GM18519 (cell line): Measurements from ENCODE around the gene NLRP4.
A peak's percentile ranks its signal among the peaks of the same experiment; 100 is the strongest.

ENCODE experiments used
- ATAC-seq: cut with Tn5 transposase; IDR thresholded peaks from one replicate; pipeline ENCODE4 v1.9.1; 2021; ENCODE audit warnings: mild to moderate bottlenecking, moderate library complexity; ENCODE audit not compliant: unreplicated experiment, low FRiP score

NLRP4 gene, protein sequence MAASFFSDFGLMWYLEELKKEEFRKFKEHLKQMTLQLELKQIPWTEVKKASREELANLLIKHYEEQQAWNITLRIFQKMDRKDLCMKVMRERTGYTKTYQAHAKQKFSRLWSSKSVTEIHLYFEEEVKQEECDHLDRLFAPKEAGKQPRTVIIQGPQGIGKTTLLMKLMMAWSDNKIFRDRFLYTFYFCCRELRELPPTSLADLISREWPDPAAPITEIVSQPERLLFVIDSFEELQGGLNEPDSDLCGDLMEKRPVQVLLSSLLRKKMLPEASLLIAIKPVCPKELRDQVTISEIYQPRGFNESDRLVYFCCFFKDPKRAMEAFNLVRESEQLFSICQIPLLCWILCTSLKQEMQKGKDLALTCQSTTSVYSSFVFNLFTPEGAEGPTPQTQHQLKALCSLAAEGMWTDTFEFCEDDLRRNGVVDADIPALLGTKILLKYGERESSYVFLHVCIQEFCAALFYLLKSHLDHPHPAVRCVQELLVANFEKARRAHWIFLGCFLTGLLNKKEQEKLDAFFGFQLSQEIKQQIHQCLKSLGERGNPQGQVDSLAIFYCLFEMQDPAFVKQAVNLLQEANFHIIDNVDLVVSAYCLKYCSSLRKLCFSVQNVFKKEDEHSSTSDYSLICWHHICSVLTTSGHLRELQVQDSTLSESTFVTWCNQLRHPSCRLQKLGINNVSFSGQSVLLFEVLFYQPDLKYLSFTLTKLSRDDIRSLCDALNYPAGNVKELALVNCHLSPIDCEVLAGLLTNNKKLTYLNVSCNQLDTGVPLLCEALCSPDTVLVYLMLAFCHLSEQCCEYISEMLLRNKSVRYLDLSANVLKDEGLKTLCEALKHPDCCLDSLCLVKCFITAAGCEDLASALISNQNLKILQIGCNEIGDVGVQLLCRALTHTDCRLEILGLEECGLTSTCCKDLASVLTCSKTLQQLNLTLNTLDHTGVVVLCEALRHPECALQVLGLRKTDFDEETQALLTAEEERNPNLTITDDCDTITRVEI

DNA sequence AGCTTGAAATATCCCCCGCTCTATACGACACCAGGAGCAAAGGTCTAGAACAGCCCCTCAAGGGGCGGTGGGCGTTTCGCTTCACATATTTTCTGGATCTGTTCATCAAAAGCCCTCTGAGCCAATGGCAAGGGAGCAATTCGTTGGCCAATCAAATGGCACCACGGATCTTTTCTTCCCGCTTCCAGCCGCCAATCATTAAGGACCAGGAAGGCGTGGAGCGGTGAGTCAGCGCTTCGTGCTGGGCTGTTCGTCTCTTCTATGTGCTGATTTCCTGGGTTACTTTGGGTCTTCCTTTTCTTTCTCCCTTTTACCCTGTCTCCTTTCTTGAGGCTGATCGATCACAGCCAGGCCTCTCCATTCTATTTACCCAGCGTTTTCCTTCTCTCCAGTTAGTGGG is at the start of gene NLRP4:
NLRP4 (plus strand) TSS at position 201 of the 400 bp plus-strand sequence. CDS start 15,541 bp downstream, outside the sequence.
- no peak for ATAC-seq

DNA sequence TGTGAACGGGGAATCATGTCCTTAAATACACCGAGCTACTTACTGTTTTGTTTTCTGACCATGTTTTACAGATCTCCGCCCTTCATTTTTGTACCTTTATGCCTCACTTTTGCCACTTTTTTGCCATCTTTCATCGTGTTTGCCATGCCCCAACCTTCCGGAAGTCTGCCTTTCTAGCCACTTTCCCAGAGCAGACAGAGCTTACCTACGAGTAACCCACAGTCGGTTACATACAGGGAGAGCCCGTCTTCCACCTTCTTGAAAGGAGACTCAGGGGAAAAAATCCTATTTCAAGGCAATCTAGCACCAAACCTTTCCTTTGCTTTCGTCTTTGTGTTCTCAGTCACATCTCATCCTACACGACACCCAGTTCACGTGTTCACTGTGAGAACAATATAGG is 41.3 kb upstream of the NLRP4 start:
- no peak for ATAC-seq

DNA sequence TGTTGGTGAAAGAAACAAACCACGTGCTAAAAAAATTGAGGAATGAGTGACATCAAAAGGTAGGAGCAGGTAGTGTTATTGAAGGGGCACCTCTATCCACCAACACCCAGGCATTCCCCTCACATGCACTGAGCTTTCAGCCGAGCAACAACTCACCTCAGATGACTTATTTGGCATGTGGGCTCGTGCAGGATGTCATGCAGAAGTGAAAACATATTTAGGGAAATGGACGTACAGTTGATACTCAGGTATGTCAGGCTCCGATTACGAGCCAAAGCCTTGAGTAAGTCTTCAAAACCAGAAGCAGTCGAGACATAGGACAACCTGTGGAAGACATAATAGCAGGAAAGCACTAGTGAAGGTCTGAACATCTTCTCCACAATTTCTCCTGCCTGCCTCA is 34.9 kb upstream of the NLRP4 start:
- ATAC-seq = no peak

DNA sequence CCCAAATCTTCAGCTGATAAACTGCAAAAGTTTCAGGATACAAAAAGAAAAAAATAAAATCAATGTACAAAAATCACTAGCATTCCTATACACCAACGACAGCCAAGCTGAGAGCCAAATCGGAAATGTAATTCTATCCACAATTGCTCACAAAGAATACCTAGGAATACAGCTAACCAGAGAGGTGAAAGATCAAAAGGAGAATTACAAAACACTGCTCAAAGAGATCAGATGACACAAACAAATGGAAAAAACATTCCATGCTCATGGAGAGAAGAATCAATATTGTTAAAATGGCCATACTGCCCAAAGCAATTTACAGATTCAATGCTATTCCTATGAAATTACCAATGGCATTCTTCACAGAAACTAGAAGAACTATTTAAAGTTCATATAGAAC is 34.1 kb upstream of the NLRP4 start:
- ATAC-seq = no peak

DNA sequence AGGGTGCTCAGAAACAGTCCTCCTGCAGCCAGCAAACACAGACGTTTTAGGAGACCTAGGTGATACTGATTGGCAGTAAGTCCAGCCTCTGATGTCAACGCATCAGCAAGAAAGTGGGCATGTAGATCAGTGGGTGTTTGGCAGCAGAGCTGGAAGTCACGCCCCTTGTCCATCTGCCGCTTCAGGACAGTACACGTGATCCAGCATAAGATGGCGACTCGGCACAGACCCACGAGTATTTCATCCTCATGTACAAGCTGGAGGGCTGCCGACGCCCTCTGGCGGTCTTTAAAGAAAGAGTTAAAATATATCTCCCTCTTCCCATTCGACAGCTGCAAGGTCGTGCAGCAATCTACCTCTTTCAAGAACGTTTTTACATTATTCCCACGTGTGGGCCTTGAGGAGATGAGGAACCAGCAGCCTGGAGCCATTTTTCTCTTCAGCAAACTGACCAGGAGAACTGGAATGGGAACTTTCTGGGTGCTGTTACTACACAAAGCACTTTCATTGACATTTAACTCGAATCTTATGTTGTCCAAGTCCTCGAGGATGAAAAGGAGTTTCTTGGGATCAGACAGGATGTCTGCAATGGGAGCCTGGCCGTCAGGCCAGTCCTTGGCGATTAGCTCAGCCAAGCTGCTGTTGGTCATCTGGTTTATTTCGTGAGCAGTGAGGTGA is 26.8 kb upstream of the NLRP4 start:
- ATAC-seq = no peak

DNA sequence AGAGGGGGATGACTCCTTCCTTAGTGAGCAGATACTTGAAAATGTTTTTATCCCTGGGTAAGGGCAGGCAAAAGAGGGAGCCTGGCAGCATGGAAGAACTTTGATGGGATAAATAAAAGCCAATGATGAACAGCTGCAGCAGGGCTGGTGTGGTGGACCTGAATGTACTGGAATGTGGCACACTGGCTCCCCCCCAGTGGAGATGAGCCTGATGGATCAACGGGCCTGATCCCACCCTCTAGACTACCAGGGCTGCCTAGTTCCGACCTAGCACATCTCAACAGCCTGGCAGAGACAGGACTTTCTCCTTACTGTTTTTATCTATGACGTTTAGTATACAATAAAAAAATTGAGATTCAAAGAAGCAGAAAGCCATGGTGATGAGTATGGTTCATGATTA is 25.0 kb upstream of the NLRP4 start:
- no peak for ATAC-seq

DNA sequence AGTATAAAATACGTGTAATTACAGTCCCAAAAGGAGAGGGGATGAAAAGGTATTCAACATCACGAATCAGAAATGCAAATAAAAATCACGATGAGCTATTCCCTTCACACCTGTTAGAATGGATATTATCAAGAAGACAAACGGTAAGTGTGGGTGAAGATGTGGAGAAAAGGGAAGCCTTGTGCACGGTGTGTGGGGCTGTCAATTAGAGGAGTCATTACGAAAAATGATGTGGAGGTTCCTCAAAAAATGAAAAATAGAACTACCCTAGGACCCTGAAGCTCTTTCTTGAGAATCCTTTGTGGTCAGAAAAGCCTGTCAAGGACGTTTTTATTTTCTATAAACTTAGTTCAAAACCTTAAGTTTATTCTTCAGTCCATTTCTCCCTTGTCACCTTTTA is 23.9 kb upstream of the NLRP4 start:
- no peak for ATAC-seq

DNA sequence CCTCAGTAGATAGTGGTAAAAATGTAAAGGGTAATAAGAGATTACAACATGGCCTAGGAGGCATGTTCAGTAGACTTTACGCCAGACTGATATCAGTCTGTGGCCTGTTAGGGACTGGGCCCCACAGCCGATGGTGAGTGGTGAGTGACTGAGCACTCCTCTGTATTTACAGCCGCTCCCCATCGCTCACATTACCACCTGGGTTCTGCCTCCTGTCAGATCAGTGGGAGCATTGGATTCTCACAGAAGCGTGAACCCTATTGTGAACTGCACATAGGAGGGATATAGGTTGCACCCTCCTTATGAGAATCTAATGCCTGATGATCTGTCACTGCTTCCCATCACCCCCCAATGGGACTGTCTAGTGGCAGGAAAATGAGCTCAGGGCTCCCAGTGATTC is 22.4 kb upstream of the NLRP4 start:
- no peak for ATAC-seq

DNA sequence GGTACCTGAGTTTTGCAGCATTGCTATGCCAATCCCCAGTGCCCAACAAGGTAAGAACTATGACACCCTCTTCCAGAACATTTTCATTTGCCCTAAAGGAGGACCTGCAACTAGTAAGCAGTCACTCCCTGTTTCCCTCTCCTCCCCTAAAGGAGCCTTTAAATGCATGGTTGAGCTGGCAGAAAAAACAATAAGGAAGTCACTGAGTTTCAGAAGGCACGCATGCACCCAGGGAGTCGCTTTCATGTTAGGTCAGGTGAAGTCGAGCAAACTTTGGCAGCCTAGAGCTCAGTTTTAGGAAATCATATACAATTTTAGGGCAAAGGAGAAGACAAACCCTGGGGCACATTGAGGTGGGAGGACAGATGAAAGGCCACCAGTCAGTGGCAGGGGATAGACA is 16.3 kb upstream of the NLRP4 start:
- ATAC-seq = no peak

DNA sequence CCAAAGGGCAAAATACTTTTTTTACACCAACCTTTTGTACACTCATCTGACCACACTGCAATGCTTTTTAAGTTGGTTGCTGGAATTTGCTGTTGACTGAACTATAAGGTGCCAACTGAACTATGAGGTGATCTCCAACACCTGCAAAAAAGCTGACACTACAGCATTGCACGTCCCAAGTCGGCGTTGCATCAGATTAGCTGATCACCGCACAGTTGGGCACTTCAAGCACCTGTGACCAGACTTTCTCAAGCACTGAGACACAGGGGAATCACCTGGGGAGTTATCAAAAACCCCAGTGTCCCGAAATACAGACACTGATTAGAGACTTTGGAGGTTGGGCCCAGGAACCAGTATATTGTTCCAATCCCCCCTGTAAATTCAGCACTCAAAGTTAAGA is 5.7 kb upstream of the NLRP4 start:
- ATAC-seq = no peak

DNA sequence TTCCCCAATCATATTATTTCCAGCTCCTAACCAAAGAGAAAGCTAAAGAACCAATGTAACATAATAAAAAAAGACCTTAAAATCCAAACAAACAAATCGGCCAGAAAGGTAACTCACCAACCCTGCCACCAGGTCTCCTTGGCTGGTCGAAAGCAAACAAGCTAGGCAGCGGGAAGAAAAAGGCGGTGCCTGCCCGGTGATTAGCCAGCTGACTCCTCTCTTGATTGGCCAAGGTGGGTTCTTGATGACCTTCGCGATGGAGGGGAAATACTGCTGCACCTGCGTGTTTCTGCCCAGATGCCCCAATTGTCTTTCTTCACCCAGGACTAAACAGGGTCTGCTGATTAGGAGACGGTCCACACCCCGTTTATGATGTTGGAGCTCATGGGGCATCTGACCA is 4.5 kb upstream of the NLRP4 start, which contains the start of gene NLRP11:
NLRP11 (minus strand) TSS at position 154 of the 400 bp plus-strand sequence. CDS start 13,825 bp downstream, outside the sequence.
- no peak for ATAC-seq

DNA sequence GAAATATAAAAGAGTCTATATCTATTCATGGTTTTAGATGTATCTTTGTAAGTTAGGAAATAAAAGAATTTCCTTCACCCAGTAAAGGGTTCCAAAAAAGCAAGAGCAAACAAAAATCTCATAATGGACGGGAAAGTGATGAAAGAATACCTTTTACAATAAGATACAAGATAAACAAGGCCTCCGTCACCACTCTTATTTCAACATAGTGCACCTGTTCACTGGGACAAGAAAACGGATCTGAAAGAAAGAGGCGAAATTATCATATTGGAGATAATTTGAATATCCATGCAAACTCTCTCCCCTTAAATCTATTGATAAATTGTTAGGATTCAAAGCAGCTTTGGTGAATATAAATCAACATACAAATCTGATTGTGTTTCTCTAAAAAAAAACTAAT is 3.7 kb upstream of the NLRP4 start:
- no peak for ATAC-seq

DNA sequence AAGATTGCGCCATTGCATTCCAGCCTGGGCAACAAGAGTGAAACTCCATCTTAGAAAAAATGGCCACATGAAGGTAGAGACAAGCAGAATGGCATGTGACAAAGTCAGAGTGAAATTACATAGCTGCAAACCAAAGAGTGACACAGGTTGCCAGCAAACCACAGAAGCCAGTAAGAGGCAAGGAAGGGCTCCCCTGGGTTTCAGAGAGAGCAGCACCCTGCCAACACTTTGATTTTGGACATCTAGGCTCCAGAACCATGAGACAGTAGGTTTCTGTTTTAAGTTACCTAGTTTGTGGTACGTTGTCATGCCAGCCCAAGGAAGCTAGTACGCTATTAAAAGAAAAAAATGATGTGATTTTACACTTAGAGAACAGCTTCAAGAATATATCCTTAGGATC is 1.9 kb downstream of the NLRP4 start:
- no peak for ATAC-seq

DNA sequence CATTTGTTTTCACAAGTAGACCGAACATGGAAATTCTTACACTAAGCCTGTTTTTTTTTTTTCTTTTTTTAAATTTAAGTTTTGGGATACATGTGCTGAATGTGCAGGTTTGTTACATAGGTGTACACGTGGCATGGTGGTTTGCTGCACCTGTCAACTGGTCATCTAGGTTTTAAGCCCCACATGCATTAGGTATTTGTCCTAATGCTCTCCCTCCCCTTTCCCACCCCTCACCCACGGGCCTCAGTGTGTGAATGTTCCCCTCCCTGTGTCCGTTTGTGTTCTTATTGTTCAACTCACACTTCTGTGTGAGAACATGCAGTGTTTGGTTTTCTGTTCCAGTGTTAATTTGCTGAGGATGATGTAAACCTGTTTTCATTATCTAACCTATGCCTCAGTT is 2.6 kb downstream of the NLRP4 start:
- ATAC-seq = no peak

DNA sequence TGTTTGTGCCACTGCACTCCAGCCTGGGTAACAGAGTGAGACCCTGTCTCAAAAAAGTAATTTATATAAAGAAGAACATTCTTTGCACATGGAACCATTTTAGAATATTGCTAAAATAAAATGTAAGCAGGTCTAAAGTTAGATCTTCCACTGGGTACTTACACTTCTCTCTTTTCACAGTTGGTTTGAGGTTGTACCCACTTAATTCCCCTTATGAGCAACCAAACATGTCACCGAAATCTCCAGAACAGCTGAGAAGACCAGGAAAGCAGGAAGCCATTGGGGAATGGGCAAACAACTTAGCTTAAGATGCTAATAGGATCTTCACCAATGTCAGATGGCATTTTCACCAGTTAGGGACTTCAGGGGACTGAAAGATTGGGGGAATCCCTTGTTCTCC is 18.8 kb downstream of the NLRP4 start:
- ATAC-seq = no peak

DNA sequence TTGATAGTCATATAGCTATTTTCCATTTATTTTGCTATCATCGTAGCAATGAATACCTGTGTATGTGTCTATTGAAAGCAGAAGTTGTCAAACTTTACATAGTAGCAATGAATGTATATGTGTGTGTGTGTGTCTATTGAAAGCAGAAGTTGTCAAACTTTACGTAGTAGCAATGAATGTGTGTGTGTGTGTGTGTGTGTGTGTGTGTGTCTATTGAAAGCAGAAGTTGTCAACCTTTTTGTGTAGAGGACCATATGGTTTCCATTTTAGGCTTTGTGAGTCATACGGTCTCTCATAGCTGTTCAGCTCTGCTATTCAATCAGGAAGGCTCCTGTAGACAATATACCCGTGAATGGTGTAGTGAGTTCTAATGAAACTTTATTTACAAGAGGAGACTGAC is 20.8 kb downstream of the NLRP4 start:
- peak; percentile 35 for ATAC-seq

DNA sequence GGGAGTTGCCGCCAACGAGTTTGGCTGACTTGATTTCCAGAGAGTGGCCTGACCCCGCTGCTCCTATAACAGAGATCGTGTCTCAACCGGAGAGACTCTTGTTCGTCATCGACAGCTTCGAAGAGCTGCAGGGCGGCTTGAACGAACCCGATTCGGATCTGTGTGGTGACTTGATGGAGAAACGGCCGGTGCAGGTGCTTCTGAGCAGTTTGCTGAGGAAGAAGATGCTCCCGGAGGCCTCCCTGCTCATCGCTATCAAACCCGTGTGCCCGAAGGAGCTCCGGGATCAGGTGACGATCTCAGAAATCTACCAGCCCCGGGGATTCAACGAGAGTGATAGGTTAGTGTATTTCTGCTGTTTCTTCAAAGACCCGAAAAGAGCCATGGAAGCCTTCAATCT is 21.6 kb downstream of the NLRP4 start:
- no peak for ATAC-seq

DNA sequence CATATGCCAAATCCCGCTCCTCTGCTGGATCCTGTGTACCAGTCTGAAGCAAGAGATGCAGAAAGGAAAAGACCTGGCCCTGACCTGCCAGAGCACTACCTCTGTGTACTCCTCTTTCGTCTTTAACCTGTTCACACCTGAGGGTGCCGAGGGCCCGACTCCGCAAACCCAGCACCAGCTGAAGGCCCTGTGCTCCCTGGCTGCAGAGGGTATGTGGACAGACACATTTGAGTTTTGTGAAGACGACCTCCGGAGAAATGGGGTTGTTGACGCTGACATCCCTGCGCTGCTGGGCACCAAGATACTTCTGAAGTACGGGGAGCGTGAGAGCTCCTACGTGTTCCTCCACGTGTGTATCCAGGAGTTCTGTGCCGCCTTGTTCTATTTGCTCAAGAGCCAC is 22.1 kb downstream of the NLRP4 start:
- ATAC-seq = no peak

DNA sequence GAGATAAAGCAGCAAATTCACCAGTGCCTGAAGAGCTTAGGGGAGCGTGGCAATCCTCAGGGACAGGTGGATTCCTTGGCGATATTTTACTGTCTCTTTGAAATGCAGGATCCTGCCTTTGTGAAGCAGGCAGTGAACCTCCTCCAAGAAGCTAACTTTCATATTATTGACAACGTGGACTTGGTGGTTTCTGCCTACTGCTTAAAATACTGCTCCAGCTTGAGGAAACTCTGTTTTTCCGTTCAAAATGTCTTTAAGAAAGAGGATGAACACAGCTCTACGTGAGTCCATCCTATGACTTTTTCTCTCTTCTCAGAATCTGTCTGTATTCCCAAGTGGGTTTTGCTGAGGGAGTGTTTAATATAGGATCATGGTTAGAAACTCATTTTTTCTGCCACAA is 22.6 kb downstream of the NLRP4 start:
- no peak for ATAC-seq

DNA sequence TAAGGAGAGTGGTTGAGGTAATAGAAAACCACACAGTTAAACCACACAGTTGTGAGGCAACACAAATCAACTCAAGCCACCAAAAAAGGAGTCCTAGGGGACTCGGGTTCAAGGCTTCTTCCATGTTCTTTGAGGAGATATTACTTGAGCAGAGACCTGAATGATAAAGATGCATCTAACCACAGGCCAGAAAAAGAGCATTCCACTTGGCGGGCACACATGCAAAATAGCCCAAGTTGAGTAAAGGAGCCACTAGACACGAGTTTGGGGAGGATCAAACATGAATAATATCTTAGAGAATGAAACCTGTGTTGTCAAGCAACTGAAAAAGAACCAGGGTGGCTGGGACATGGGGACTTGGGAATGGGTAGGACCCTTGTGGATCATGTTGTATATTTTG is 30.2 kb downstream of the NLRP4 start:
- no peak for ATAC-seq

DNA sequence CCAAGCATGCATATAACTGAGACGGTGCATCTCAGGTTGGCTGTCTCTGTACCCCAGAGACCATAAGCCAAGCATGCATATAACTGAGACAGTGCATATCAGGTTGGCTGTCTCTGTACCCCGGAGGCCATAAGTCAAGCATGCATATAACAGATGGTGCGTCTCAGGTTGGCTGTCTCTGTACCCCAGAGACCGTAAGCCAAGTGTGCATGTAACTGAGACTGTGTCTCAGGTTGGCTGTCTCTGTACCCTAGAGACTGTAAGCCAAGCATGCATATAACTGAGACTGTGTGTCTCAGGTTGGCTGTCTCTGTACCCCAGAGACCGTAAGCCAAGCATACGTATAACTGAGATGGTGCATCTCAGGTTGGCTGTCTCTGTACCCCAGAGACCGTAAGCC is 30.8 kb downstream of the NLRP4 start:
- ATAC-seq = no peak
